Measurements from ENCODE around the gene TRIM71. TPM values are rescaled to one million over a fixed set of nuclear protein-coding genes. Genes with fewer than 3 reads are reported as not detected.

Gene TRIM71
- total and polyA plus RNA-seq, 2 of the 13 experiments (the other 11 are each of a cell fraction or from before 2014, with no cell fraction given), result 21.7 to 76.9 TPM

GRCh38 chr3:32816439-32817256 lies 1.1 kb upstream of the TRIM71 start (continued):
- TF ChIP-seq AGO2 (optimal IDR thresholded peaks at IDR 0.05; ENCODE audit: low read depth, low read length) (peak; percentile 95), HOXA5 (CRISPR knock-in tag; IDR thresholded peaks at IDR 0.05) (peak; percentile 74; the same call in 1 of the 2 replicates), NR2F6 (IDR thresholded peaks at IDR 0.05) (no peak), NR2F6 (CRISPR knock-in tag; IDR thresholded peaks at IDR 0.05) (no peak; the same call in 1 of the 2 replicates), ZNF3 (CRISPR knock-in tag; IDR thresholded peaks at IDR 0.05) (no peak), PCBP2 (optimal IDR thresholded peaks at IDR 0.05; ENCODE audit: low read depth, low read length, poor library complexity, severe bottlenecking) (no peak), HMGA1 (CRISPR knock-in tag; conservative IDR thresholded peaks at IDR 0.05) (no peak), ZEB1 (IDR thresholded peaks at IDR 0.05; ENCODE audit: insufficient replicate concordance, low read depth) (no peak), HHEX (CRISPR knock-in tag; IDR thresholded peaks at IDR 0.05) (no peak), ZNF263 (CRISPR knock-in tag; IDR thresholded peaks at IDR 0.05) (peak; percentile 83), ZNF264 (CRISPR knock-in tag; IDR thresholded peaks at IDR 0.05) (no peak), HOXA9 (CRISPR knock-in tag; IDR thresholded peaks at IDR 0.05; ENCODE audit: borderline replicate concordance) (peak; percentile 69; the same call in 1 of the 2 replicates), MTERF4 (CRISPR knock-in tag; IDR thresholded peaks at IDR 0.05) (0 out of 2 replicates have a peak, but pooled peaks have one; percentile 25), TBP (CRISPR knock-in tag; IDR thresholded peaks at IDR 0.05) (no peak), ZNF713 (CRISPR knock-in tag; IDR thresholded peaks at IDR 0.05) (no peak), ZNF792 (CRISPR knock-in tag; IDR thresholded peaks at IDR 0.05) (no peak), FOXJ3 (CRISPR knock-in tag; IDR thresholded peaks at IDR 0.05; ENCODE audit: borderline replicate concordance) (no peak; the same call in 1 of the 2 replicates), ZFAT (CRISPR knock-in tag; conservative IDR thresholded peaks at IDR 0.05) (no peak), ZKSCAN1 (IDR thresholded peaks at IDR 0.05; ENCODE audit: low read length) (no peak), ZBTB26 (CRISPR knock-in tag; IDR thresholded peaks at IDR 0.05; ENCODE audit: borderline replicate concordance) (no peak), CSRNP1 (CRISPR knock-in tag; IDR thresholded peaks at IDR 0.05) (no peak), ZNF510 (CRISPR knock-in tag; IDR thresholded peaks at IDR 0.05; ENCODE audit: low read depth) (no peak), SAFB2 (CRISPR knock-in tag; IDR thresholded peaks at IDR 0.05; ENCODE audit: borderline replicate concordance, low read depth) (0 out of 2 replicates have a peak, but pooled peaks have one; percentile 38), TAF1 (CRISPR knock-in tag; IDR thresholded peaks at IDR 0.05) (peak; percentile 87), ZNF446 (CRISPR knock-in tag; IDR thresholded peaks at IDR 0.05) (no peak; the same call in 1 of the 2 replicates), NFATC3 (CRISPR knock-in tag; IDR thresholded peaks at IDR 0.05) (no peak), SMAD3 (CRISPR knock-in tag; IDR thresholded peaks at IDR 0.05) (peak; percentile 37; the same call in 1 of the 2 replicates), ZBTB1 (CRISPR knock-in tag; IDR thresholded peaks at IDR 0.05; ENCODE audit: borderline replicate concordance) (no peak), MAFG (CRISPR knock-in tag; IDR thresholded peaks at IDR 0.05) (no peak), ZNF629 (CRISPR knock-in tag; conservative IDR thresholded peaks at IDR 0.05) (no peak)

All from HepG2 (cell line).